H1 (cell line): Measurements from ENCODE around the gene UPB1.

Source experiments
- ASH2L ChIP-seq: fragments of 200-600, 300-600 bp; sonication (generic); IDR thresholded peaks from one replicate; pipeline ENCODE4 v1.7.1; 2017; ENCODE audit warnings: low read length
- ATF3 ChIP-seq: IDR thresholded peaks from 2 replicates; pipeline ENCODE4 v1.6.1; 2011; ENCODE audit warnings: low read depth, mild to moderate bottlenecking, low read length; ENCODE audit not compliant: insufficient read depth
- BRCA1 ChIP-seq: IDR thresholded peaks from 2 replicates; pipeline ENCODE4 v1.6.1; 2012; ENCODE audit warnings: low read depth, low read length, improper control_type of control experiment
- CEBPB ChIP-seq: IDR thresholded peaks from 2 replicates; pipeline ENCODE4 v1.6.1; 2012; ENCODE audit warnings: low read depth, low read length
- CREB1 ChIP-seq: IDR thresholded peaks from 2 replicates; pipeline ENCODE4 v1.6.1; 2012; ENCODE audit warnings: inconsistent platforms
- CTCF ChIP-seq, 3 experiments: IDR thresholded peaks; 1 replicate in 2 of 3; 2 replicates in 1 of 3; pipeline versions ENCODE4 v1.5.1 to v1.6.1; 2011; ENCODE audit warnings: low read length in 3 of 3, mild to moderate bottlenecking in 3 of 3, inconsistent platforms in 2 of 3, low read depth in 1 of 3, moderate library complexity in 1 of 3; ENCODE audit not compliant: insufficient read depth in 1 of 3; ENCODE audit errors: control extremely low read depth in 1 of 3
- EP300 ChIP-seq, 2 experiments: IDR thresholded peaks; 1 replicate in 1 of 2; 2 replicates in 1 of 2; pipeline ENCODE4 v1.6.1; 2011 to 2012; ENCODE audit warnings: low read depth in 2 of 2, low read length in 2 of 2, mild to moderate bottlenecking in 2 of 2, borderline replicate concordance in 1 of 2, inconsistent platforms in 1 of 2, moderate library complexity in 1 of 2
- EZH2 ChIP-seq: fragments of 200-600 bp; sonication (generic); IDR thresholded peaks from 2 replicates; pipeline ENCODE4 v1.7.1; 2012; ENCODE audit warnings: low read depth, mild to moderate bottlenecking, moderate library complexity, low read length, inconsistent platforms; ENCODE audit not compliant: severe bottlenecking
- GTF2F1 ChIP-seq: IDR thresholded peaks from 2 replicates; pipeline ENCODE4 v1.6.1; 2012; ENCODE audit warnings: low read depth, low read length, improper control_type of control experiment, borderline replicate concordance
- MAX ChIP-seq: IDR thresholded peaks from 2 replicates; pipeline ENCODE4 v1.6.1; 2012; ENCODE audit warnings: inconsistent platforms
- POLR2A ChIP-seq, 2 experiments: IDR thresholded peaks; 1 replicate in 1 of 2; 2 replicates in 1 of 2; pipeline ENCODE4 v1.6.1; 2011; ENCODE audit warnings: low read depth in 2 of 2, low read length in 2 of 2, mild to moderate bottlenecking in 2 of 2; ENCODE audit errors: control extremely low read depth in 1 of 2
- SP1 ChIP-seq: IDR thresholded peaks from 2 replicates; pipeline ENCODE4 v1.6.1; 2011; ENCODE audit warnings: low read depth, low read length
- TAF1 ChIP-seq: IDR thresholded peaks from 2 replicates; pipeline ENCODE4 v1.6.1; 2011; ENCODE audit warnings: mild to moderate bottlenecking, low read depth, low read length
- TCF12 ChIP-seq: IDR thresholded peaks from 2 replicates; pipeline ENCODE4 v1.6.1; 2011; ENCODE audit warnings: low read depth, mild to moderate bottlenecking, low read length

- TF ChIP-seq TAF1 (no peak), CTCF (IDR thresholded peaks at IDR 0.05; ENCODE audit: control extremely low read depth in 1 of 3, insufficient read depth in 1 of 3, low read depth in 1 of 3, low read length in 3 of 3) (no peak), BRCA1 (no peak), CREB1 (no peak), SP1 (no peak), POLR2A (IDR thresholded peaks at IDR 0.05; ENCODE audit: control extremely low read depth in 1 of 2, low read depth in 2 of 2, low read length in 2 of 2) (no peak), TCF12 (no peak), EP300 (IDR thresholded peaks at IDR 0.05; ENCODE audit: borderline replicate concordance in 1 of 2, low read depth in 2 of 2, low read length in 2 of 2) (no peak), GTF2F1 (no peak), MAX (no peak), CEBPB (no peak), EZH2 (no peak), ATF3 (no peak), ASH2L (no peak)
These were observed 31.1 kb downstream of the UPB1 start for GRCh38 chr22:24526191-24526590.
